Osteoblast (primary cell): Measurements from ENCODE around the gene CD7. TPM values are rescaled to one million over a fixed set of nuclear protein-coding genes. Genes with fewer than 3 reads are reported as not detected.

Experiments used
- DNase-seq: peaks from one replicate; pipeline ENCODE4 v3.0.0; 2011; ENCODE audit warnings: low spot score, mixed read lengths; ENCODE audit not compliant: insufficient read length; ENCODE audit errors: missing footprints
- H2AFZ ChIP-seq: 2 replicates; pipeline ENCODE4 v1.6.0; 2011; ENCODE audit warnings: mild to moderate bottlenecking, low read length
- H3K27ac ChIP-seq: 2 replicates; pipeline ENCODE4 v1.5.1; 2011; ENCODE audit warnings: mild to moderate bottlenecking, low read depth, low read length, moderate library complexity
- H3K27me3 ChIP-seq: 2 replicates; pipeline ENCODE4 v1.6.0; 2012; ENCODE audit warnings: mild to moderate bottlenecking, control low read depth, inconsistent platforms, low read length, moderate library complexity; ENCODE audit not compliant: insufficient read depth
- H3K36me3 ChIP-seq: 2 replicates; pipeline ENCODE4 v1.5.1; 2011; ENCODE audit warnings: mild to moderate bottlenecking, low read length, control low read depth, moderate library complexity; ENCODE audit not compliant: insufficient read depth
- H3K4me1 ChIP-seq: 2 replicates; pipeline ENCODE4 v1.5.1; 2011; ENCODE audit warnings: mild to moderate bottlenecking, low read length, control low read depth, moderate library complexity; ENCODE audit not compliant: insufficient read depth
- H3K4me2 ChIP-seq: 2 replicates; pipeline ENCODE4 v1.6.0; 2011; ENCODE audit warnings: mild to moderate bottlenecking, low read length; ENCODE audit not compliant: insufficient read depth
- H3K4me3 ChIP-seq: fragments of 200-600 bp; sonication (generic); 3 replicates; pipeline ENCODE4 v1.5.1; 2012; ENCODE audit warnings: mild to moderate bottlenecking, low read length, inconsistent platforms; ENCODE audit not compliant: insufficient read depth
- H3K79me2 ChIP-seq: 2 replicates; pipeline ENCODE4 v1.6.0; 2012; ENCODE audit warnings: mild to moderate bottlenecking, low read length, control low read depth, inconsistent platforms; ENCODE audit not compliant: insufficient read depth
- H3K9me3 ChIP-seq: 2 replicates; pipeline ENCODE4 v1.5.1; 2011; ENCODE audit warnings: low read depth, low read length, control low read depth
- H4K20me1 ChIP-seq: 2 replicates; pipeline ENCODE4 v1.6.0; 2012; ENCODE audit warnings: mild to moderate bottlenecking, low read length, control low read depth; ENCODE audit not compliant: insufficient read depth
- CTCF ChIP-seq: IDR thresholded peaks from 2 replicates; pipeline ENCODE4 v1.5.1; 2011; ENCODE audit warnings: mild to moderate bottlenecking, low read depth, low read length, moderate library complexity; ENCODE audit errors: extremely low read depth
- total RNA-seq: library from RNA; depleted of rRNA; stranded (reverse); fragments of >200 nt; gene quantifications from 2 replicates; pipeline ENCODE4 v1.2.3, GENCODE V29; 2012

Gene CD7
- total RNA-seq, 1 donor = not detected

GRCh38 chr17:82330322-82331239, 13.2 kb upstream of the CD7 start:
- no peak overlapping the region for H2AFZ ChIP-seq
- no peaks in the 10 kb centered on the region for H4K20me1 ChIP-seq
- H3K9me3 ChIP-seq = no peaks in the 10 kb centered on the region
- H3K27me3 ChIP-seq = peaks cover 29% of the 10 kb centered on the region
- H3K4me2 ChIP-seq = no peak overlapping the region
- TF ChIP-seq CTCF = no peak
- peak; percentile 97 for DNase-seq
- H3K36me3 ChIP-seq = no peaks in the 10 kb centered on the region
- no peak overlapping the region for H3K27ac ChIP-seq
- H3K4me3 ChIP-seq = no peak overlapping the region
- peaks cover 27% of the 10 kb centered on the region for H3K4me1 ChIP-seq
- no peaks in the 10 kb centered on the region for H3K79me2 ChIP-seq

GRCh38 chr17:82329683-82330321, 12.4 kb upstream of the CD7 start:
- TF ChIP-seq CTCF = no peak
- peak; percentile 81 for DNase-seq
- Histone ChIP-seq H3K36me3 (no peaks in the 10 kb centered on the region), H3K9me3 (no peaks in the 10 kb centered on the region), H3K79me2 (no peaks in the 10 kb centered on the region), H3K4me2 (no peak overlapping the region), H2AFZ (no peak overlapping the region), H4K20me1 (no peaks in the 10 kb centered on the region), H3K27ac (no peak overlapping the region), H3K27me3 (peaks cover 29% of the 10 kb centered on the region), H3K4me1 (peaks cover 22% of the 10 kb centered on the region), H3K4me3 (no peak overlapping the region)

GRCh38 chr17:82328994-82329507, 11.6 kb upstream of the CD7 start:
- TF ChIP-seq CTCF = no peak
- no peaks in the 10 kb centered on the region for H3K9me3 ChIP-seq
- H3K4me1 ChIP-seq = peaks cover 14% of the 10 kb centered on the region
- H3K36me3 ChIP-seq = no peaks in the 10 kb centered on the region
- H3K4me2 ChIP-seq = no peak overlapping the region
- H3K79me2 ChIP-seq = no peaks in the 10 kb centered on the region
- peaks cover 27% of the 10 kb centered on the region for H3K27me3 ChIP-seq
- H4K20me1 ChIP-seq = no peaks in the 10 kb centered on the region
- peak; percentile 84 for DNase-seq
- H3K4me3 ChIP-seq = no peak overlapping the region
- no peak overlapping the region for H2AFZ ChIP-seq
- no peak overlapping the region for H3K27ac ChIP-seq
